PC-9 (cell line): ENCODE measurements around the gene RBM45.

Experiments
- CTCF ChIP-seq: fragments of 200-600 bp; sonication (generic); conservative IDR thresholded peaks from 2 replicates; pipeline ENCODE4 v1.6.1; 2017; ENCODE audit warnings: mixed run types, antibody characterized with exemption, mild to moderate bottlenecking, moderate library complexity
- EZH2 ChIP-seq: fragments of 200-600 bp; sonication (generic); IDR thresholded peaks from 2 replicates; pipeline ENCODE4 v1.8.0; 2017; ENCODE audit warnings: antibody characterized with exemption, low read depth

GRCh38 chr2:178072383-178073301 is 39.6 kb upstream of the RBM45 start, which contains the start of gene PDE11A:
- TF ChIP-seq EZH2, result no peak
- TF ChIP-seq CTCF, result no peak
